ENCODE results near the gene WLS.
"Not testable (repeated sequence)": the region's sequence is repeated elsewhere in the genome, so short reads cannot be mapped to it uniquely, and the experiment has no call there.

Gene WLS

GRCh38 chr1:68197461-68197860 lies 34.9 kb downstream of the WLS start:
- no peak for DNase-seq

- DNase-seq = no peak
Observed at GRCh38 chr1:68196676-68197075, 35.6 kb downstream of the WLS start.

GRCh38 chr1:68191717-68192116 lies 40.6 kb downstream of the WLS start:
- no peak for DNase-seq

- DNase-seq = no peak
Observed at GRCh38 chr1:68188644-68189340, 43.5 kb downstream of the WLS start.

GRCh38 chr1:68188060-68188538 lies 44.2 kb downstream of the WLS start:
- DNase-seq = no peak

GRCh38 chr1:68185743-68186142 lies 46.6 kb downstream of the WLS start:
- DNase-seq = no peak

GRCh38 chr1:68183895-68184294 lies 48.4 kb downstream of the WLS start:
- no peak for DNase-seq

GRCh38 chr1:68181165-68181556 lies 51.2 kb downstream of the WLS start:
- no peak for DNase-seq

GRCh38 chr1:68180441-68181164 lies 51.7 kb downstream of the WLS start:
- DNase-seq = no peak

GRCh38 chr1:68178821-68179490 lies 53.4 kb downstream of the WLS start:
- DNase-seq = peak; percentile 63

GRCh38 chr1:68175621-68176398 lies 56.5 kb downstream of the WLS start:
- DNase-seq = no peak

- DNase-seq = peak; percentile 73
Observed at GRCh38 chr1:68174738-68175113, 57.6 kb downstream of the WLS start.

GRCh38 chr1:68173936-68174737 lies 58.2 kb downstream of the WLS start:
- peak; percentile 92 for DNase-seq

GRCh38 chr1:68173283-68173935 lies 58.9 kb downstream of the WLS start:
- DNase-seq = peak; percentile 4

- DNase-seq = not testable (repeated sequence)
Observed at GRCh38 chr1:68171795-68172194, 60.5 kb downstream of the WLS start.

GRCh38 chr1:68168545-68169171 lies 63.7 kb downstream of the WLS start:
- DNase-seq = no peak

- DNase-seq = no peak
Observed at GRCh38 chr1:68167211-68167610, 65.1 kb downstream of the WLS start.

GRCh38 chr1:68166348-68166747 lies 66.0 kb downstream of the WLS start:
- no peak for DNase-seq

GRCh38 chr1:68165665-68166064 lies 66.7 kb downstream of the WLS start:
- no peak for DNase-seq

- DNase-seq = no peak
Observed at GRCh38 chr1:68164918-68165317, 67.4 kb downstream of the WLS start.

- DNase-seq = no peak
Observed at GRCh38 chr1:68163220-68163619, 69.1 kb downstream of the WLS start.
